Activated naive CD8-positive, alpha-beta T cell (primary cell): ENCODE data around the gene STMN3.

Source experiments
- H3K27ac Mint-ChIP-seq: one replicate; pipeline ENCODE4 v1.8.0; 2021; ENCODE audit warnings: mixed read lengths
- H3K27me3 Mint-ChIP-seq: one replicate; pipeline ENCODE4 v1.8.0; 2021; ENCODE audit warnings: mixed read lengths
- H3K36me3 Mint-ChIP-seq: one replicate; pipeline ENCODE4 v1.8.0; 2021; ENCODE audit warnings: mixed read lengths
- H3K4me1 Mint-ChIP-seq: one replicate; pipeline ENCODE4 v1.8.0; 2021; ENCODE audit warnings: low read depth, mixed read lengths
- H3K4me3 Mint-ChIP-seq: one replicate; pipeline ENCODE4 v1.8.0; 2021; ENCODE audit warnings: mild to moderate bottlenecking, mixed read lengths
- H3K9me3 Mint-ChIP-seq: one replicate; pipeline ENCODE4 v1.8.0; 2021; ENCODE audit warnings: low read depth, mixed read lengths

STMN3 gene

DNA sequence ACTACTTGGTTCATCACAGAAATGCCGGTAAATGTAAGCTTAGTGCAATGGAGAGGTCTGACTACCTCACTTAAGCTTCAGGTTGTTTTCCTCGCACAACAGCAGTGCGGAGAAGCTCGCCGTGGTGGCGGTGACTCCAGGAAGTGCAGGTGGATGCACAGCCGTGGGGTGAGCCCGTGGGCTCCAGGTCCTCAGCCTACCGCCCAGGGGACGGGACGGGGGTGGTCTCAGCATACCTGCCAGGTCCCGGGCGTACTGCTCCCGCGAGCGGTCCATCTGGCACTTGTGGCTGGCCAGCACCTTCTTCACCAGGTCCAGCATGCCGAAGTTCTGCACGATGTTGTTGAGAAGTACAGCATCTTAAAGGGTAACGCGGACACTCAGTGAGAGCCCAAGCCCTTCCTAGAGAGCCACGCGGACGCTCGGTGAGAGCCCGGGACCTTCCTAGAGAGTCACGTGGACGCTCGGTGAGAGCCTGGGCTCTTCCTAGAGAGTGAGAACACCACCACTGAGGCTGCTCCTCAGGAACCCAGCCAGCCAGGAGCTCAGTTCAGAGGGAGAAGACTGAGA is 61.4 kb downstream of the STMN3 start:
- Mint-ChIP-seq H3K27me3 (no peaks in the 10 kb centered on the region), H3K9me3 (no peaks in the 10 kb centered on the region), H3K27ac (no peak overlapping the region), H3K4me1 (peaks cover 15% of the 10 kb centered on the region), H3K4me3 (no peak overlapping the region), H3K36me3 (peaks cover 7% of the 10 kb centered on the region)

DNA sequence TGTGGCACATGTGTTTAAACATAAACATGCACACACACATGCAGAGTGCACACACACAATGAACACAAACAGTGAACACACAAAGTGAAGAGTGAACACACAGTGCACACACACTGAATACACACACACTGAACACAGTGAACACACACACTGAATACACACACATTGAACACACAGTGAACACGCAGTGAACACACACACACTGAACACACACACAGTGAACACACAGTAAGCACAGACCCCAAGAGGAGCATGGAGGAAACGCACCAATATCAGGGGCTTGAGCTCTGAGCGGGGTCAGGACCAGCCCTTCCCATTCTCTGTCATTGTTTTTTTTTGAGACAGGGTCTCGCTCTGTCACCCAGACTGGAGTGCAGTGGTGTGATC is 62.1 kb downstream of the STMN3 start:
- Mint-ChIP-seq H3K4me1 (peaks cover 15% of the 10 kb centered on the region), H3K36me3 (peaks cover 7% of the 10 kb centered on the region), H3K27me3 (no peaks in the 10 kb centered on the region), H3K9me3 (no peaks in the 10 kb centered on the region), H3K27ac (no peak overlapping the region), H3K4me3 (no peak overlapping the region)

DNA sequence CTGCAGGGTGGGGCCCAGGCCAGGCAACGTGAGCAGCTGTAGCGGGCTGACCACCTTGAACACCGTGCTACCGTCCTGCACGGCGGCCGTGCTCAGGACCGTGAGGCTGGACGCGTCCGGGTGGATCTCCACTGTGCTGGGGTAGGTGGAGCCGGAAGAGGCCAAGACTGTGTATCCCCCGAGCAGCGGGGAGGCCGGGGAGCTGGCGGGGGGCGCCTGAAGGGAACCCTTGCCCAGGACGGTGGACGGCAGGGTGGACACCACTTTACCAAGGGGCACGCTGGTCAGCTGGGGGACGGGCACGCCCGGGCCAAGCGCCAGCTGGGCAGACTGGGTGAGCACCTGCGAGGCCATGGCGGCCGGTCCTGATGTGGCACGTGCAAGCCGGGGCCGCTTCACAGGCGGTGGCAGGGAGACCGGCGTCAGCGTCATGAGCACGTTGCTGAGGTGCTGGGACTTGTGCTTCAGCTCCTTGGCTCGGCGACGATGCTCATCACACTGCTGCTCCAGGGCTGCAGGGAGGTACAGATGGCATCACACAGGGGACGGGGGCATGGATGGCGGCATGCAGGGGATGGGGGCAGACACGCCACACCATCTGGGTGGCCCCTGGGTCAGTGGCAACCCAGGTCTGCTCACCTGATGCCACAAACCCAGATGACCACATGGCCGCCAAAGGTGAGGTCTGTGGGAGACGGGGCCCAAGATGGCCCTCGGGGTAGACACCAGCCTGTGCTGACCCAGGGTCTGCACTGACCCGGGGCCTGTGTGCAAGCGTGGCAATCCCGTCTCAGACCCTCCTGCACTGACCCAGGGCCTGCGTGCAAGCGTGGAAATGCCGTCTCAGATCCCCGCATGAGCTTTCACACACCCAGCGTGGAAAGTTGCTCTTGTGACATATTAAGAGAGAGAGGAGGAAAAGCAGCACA is 62.7 kb downstream of the STMN3 start:
- Mint-ChIP-seq H3K9me3 (no peaks in the 10 kb centered on the region), H3K36me3 (peaks cover 7% of the 10 kb centered on the region), H3K4me3 (no peak overlapping the region), H3K27me3 (no peaks in the 10 kb centered on the region), H3K27ac (no peak overlapping the region), H3K4me1 (peaks cover 19% of the 10 kb centered on the region)
